ENCODE data around the gene EVA1C. TPM values are rescaled to one million over a fixed set of nuclear protein-coding genes. Genes with fewer than 3 reads are reported as not detected.
"Not testable (repeated sequence)": the region's sequence is repeated elsewhere in the genome, so short reads cannot be mapped to it uniquely, and the experiment has no call there.

Gene EVA1C
- total RNA-seq, 4 donors from 2014 or later, result 43.1 to 71.4 (median 51.1) TPM

DNA sequence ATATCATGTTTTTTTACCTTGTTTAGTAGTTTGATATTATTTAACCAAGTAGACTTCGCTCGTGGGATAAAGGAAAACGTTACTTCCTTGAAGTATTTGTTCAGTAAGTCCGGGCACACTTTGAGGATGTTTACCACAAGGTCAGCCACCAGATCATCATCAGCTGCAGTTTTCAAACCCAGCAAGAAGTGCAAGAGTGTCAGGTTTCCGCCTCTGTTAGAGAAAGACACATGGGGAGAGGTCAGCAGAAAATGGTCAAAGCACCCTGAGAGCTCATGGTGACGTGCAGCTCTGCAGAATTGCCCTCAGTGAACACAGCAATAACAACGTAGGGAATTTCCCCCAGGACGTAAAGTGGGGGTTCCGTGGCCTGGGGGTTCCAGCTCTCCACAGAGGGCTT is 44.1 kb upstream of the EVA1C start:
- H3K27ac ChIP-seq, result peak overlapping the region in 2 of 4 donors; percentile 54 to 89
- ATAC-seq, result no peak
- TF ChIP-seq, protein P1, sequence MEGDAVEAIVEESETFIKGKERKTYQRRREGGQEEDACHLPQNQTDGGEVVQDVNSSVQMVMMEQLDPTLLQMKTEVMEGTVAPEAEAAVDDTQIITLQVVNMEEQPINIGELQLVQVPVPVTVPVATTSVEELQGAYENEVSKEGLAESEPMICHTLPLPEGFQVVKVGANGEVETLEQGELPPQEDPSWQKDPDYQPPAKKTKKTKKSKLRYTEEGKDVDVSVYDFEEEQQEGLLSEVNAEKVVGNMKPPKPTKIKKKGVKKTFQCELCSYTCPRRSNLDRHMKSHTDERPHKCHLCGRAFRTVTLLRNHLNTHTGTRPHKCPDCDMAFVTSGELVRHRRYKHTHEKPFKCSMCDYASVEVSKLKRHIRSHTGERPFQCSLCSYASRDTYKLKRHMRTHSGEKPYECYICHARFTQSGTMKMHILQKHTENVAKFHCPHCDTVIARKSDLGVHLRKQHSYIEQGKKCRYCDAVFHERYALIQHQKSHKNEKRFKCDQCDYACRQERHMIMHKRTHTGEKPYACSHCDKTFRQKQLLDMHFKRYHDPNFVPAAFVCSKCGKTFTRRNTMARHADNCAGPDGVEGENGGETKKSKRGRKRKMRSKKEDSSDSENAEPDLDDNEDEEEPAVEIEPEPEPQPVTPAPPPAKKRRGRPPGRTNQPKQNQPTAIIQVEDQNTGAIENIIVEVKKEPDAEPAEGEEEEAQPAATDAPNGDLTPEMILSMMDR (IDR thresholded peaks at IDR 0.05), result no peak
- no peak for TF ChIP-seq POLR2AphosphoS5 (IDR thresholded peaks at IDR 0.05)
- TF ChIP-seq POLR2A (IDR thresholded peaks at IDR 0.05), result no peak
- no peak for TF ChIP-seq EP300 (IDR thresholded peaks at IDR 0.05)
- 84 to 100% methylated on average over 1 to 6 of the region's 9 CpGs for WGBS, 2 donors (ENCODE audit: low coverage in 1 of 2)
- H3K9me3 ChIP-seq, result no peaks in the 10 kb centered on the region
- H3K27me3 ChIP-seq, result no peaks in the 10 kb centered on the region
- peaks cover 0 to 62% of the 10 kb centered on the region in 2 donors for H3K36me3 ChIP-seq
- H3K4me1 ChIP-seq, result peaks cover 10 to 65% (median 21%) of the 10 kb centered on the region in 3 donors
- H3K4me3 ChIP-seq, result no peak overlapping the region

DNA sequence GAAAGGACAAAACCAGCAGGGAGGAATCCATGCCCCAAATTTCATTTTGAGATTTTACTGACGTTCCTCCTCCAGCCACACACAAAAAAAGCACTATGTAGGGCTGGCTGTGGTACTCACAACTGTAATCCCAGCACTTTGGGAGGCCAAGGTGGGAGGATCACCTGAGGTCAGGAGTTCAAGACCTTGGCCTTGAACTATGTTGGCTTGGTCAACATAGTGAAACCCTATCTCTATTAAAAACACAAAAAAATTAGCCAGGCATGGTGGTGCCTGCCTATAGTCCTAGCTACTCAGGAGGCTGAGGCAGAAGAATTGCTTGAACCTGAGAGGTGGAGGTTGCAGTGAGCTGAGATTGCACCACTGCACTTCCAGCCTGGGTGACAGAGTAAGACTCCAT is 43.5 kb upstream of the EVA1C start:
- Histone ChIP-seq H3K27ac (peak overlapping the region in 3 of 4 donors; percentile 10 to 89 (median 54)), H3K36me3 (peaks cover 0 to 56% of the 10 kb centered on the region in 2 donors), H3K4me1 (peaks cover 10 to 64% (median 21%) of the 10 kb centered on the region in 3 donors)
- H3K4me3 ChIP-seq, H3K27me3 ChIP-seq, ATAC-seq, H3K9me3 ChIP-seq: not testable (repeated sequence)
- WGBS, 2 donors (ENCODE audit: low coverage in 1 of 2), result 69% methylated on average over 1 of the region's 1 CpG; no CpG with 5 or more reads in 1 of the 2 donors

DNA sequence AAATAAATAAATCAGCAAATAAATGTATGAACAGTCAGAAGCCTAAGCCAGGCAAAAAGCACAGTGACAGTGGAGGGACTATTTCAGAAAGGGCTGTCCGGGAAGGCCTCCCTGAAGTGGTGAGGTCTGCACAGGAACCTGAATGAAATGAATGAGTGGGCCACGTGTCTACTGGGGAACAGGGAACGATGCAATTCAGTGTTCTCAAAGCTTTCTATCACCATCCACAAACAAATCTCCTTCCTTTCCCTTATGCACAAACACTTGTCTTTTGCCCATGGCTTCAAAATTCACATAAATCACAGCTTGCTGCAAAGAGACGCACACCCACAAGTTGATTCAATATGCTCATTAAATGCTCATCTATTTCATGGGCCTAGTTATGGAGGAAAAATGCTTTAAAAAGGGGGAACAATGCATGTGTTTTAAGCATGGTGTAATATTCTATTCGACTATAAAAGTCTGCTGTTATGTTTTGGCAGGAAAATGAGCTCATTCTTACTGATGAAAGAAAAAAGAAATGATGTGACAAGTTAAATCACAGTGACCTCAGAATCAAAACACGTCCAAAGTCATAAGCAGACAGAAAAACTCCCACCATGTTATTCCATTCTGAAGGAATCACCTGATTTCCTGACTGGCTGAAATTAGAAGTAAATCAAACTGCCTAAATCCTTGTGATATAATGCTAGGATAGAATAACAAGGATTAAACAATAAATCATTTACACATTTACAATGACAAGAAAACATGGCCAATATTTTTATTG is 41.3 kb upstream of the EVA1C start:
- ATAC-seq, result no peak

DNA sequence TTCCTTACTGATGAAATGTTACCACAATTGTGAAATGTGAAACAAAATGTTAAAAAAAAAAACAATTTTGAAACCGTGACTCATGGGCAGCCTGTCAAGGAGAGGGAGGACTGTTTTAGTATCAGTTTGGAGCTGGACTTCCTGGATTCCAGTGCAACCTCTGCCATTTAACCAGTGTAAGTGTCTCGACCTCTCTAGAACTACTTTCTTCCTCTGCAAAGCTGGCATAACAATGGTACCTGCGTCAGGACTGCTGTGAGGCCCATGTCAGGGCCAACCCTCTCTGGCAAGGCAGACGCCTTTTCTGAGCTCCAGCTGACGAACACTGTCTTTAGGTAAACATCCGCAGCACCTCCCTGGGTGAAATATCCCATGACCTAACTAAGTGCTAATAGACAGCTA is 40.6 kb upstream of the EVA1C start:
- Histone ChIP-seq H3K4me3 (no peak overlapping the region), H3K27ac (peak overlapping the region; percentile 85 to 99 (median 87)), H3K36me3 (peaks cover 0 to 39% of the 10 kb centered on the region in 2 donors), H3K4me1 (peaks cover 10 to 51% (median 21%) of the 10 kb centered on the region in 3 donors), H3K9me3 (no peaks in the 10 kb centered on the region), H3K27me3 (no peaks in the 10 kb centered on the region)
- peak; percentile 86 for ATAC-seq
- TF ChIP-seq POLR2AphosphoS5 (IDR thresholded peaks at IDR 0.05) (peak; percentile 83), EP300 (IDR thresholded peaks at IDR 0.05) (peak; percentile 88), POLR2A (IDR thresholded peaks at IDR 0.05) (no peak)
- TF ChIP-seq, protein P1 (IDR thresholded peaks at IDR 0.05), result no peak
- WGBS, 2 donors (ENCODE audit: low coverage in 1 of 2), result 14 to 39% methylated on average over 2 to 6 of the region's 6 CpGs

More for the DNA sequence above, 41.3 kb upstream of the EVA1C start:
- no peaks in the 10 kb centered on the region for H3K9me3 ChIP-seq
- H3K36me3 ChIP-seq, result peaks cover 0 to 43% of the 10 kb centered on the region in 2 donors
- 20 to 29% methylated on average over 6 of the region's 6 CpGs for WGBS, 2 donors (ENCODE audit: low coverage in 1 of 2)
- peaks cover 10 to 51% (median 21%) of the 10 kb centered on the region in 3 donors for H3K4me1 ChIP-seq
- peak overlapping the region; percentile 85 to 99 (median 87) for H3K27ac ChIP-seq
- H3K27me3 ChIP-seq, result no peaks in the 10 kb centered on the region
- TF ChIP-seq POLR2AphosphoS5 (IDR thresholded peaks at IDR 0.05) (peak; percentile 67), EP300 (IDR thresholded peaks at IDR 0.05) (no peak), POLR2A (IDR thresholded peaks at IDR 0.05) (no peak)
- TF ChIP-seq, protein P1 (IDR thresholded peaks at IDR 0.05), result no peak
- no peak overlapping the region for H3K4me3 ChIP-seq

DNA sequence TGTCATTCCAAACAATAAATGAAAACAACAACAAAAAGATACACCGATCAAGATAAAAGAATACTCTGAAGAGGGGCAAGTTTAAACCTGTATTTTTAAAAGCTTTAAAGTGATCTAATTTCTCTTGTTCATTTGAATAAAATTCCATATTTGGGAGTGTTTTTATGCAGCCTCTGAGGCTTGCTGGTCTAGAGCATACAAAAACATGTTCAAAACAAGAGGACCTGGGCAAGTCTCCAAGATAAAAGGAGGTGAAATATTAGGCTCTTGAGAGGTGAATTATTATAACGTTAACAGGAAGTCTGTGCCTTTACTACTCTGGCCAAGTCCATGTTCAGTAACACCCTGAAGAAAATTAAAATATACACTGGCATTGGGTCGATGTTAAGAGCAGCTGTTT is 39.8 kb upstream of the EVA1C start:
- no peak overlapping the region for H3K4me3 ChIP-seq
- H3K27ac ChIP-seq, result peak overlapping the region; percentile 85 to 99 (median 87)
- peaks cover 0 to 39% of the 10 kb centered on the region in 2 donors for H3K36me3 ChIP-seq
- WGBS, 2 donors (ENCODE audit: low coverage in 1 of 2), result 32 to 46% methylated on average over 3 of the region's 3 CpGs
- no peak for TF ChIP-seq POLR2A (IDR thresholded peaks at IDR 0.05)
- TF ChIP-seq, protein P1 (IDR thresholded peaks at IDR 0.05), result no peak
- peak; percentile 66 for TF ChIP-seq POLR2AphosphoS5 (IDR thresholded peaks at IDR 0.05)
- TF ChIP-seq EP300 (IDR thresholded peaks at IDR 0.05), result no peak
- H3K27me3 ChIP-seq, result no peaks in the 10 kb centered on the region
- no peaks in the 10 kb centered on the region for H3K9me3 ChIP-seq
- H3K4me1 ChIP-seq, result peaks cover 10 to 51% (median 21%) of the 10 kb centered on the region in 3 donors
- ATAC-seq, result peak; percentile 61

Measured in gastroesophageal sphincter (tissue), 4 donors.